Measurements from ENCODE around the gene PSG3. TPM values are rescaled to one million over a fixed set of nuclear protein-coding genes. Genes with fewer than 3 reads are reported as not detected.
"Not testable (repeated sequence)": the region's sequence is repeated elsewhere in the genome, so short reads cannot be mapped to it uniquely, and the experiment has no call there.

Gene PSG3
- total and polyA plus RNA-seq, 4 experiments from 2014 or later: not detected

DNA sequence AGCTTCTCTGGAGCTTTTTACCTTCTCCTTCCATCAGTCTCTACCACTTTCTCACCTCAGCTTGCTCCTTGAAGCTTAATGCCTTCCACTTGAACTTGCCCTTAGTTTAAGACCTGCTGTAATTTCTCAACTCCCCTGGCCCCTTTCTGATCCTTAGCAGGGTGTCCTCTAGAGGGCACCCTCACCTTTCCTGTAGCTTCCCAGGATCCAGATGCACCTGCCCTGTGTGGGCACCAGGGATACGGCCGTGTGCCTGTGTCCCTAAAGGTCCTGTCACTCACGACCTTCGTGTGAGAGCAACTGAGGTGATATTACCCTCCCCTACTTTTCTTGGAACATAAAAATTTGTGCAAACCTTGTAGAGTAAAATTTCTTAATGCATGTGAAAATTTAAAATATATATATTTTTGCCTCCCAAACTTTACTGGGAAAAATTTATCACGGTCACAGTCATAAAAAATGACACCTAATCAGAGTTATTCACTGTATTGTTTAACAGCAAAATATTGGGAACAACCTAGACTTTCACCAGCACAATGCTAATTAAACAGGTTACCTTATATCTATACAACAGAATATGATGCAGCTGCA lies 46.4 kb downstream of the PSG3 start:
- POLR2A ChIA-PET (ENCODE audit: partially characterized antibody): no interaction called here
- Histone ChIP-seq H3K4me1 (ENCODE audit: insufficient read depth, low read length) (no peaks in the 10 kb centered on the region), H3K36me3 (ENCODE audit: insufficient read depth, low read length) (no peaks in the 10 kb centered on the region), H3K27ac (ENCODE audit: low read depth, low read length) (no peak overlapping the region), H3K4me3 (ENCODE audit: low read length in 2 of 2) (no peak overlapping the region), H3K9me3 (ENCODE audit: control insufficient read depth in 1 of 2, low read length in 2 of 2) (no peaks in the 10 kb centered on the region), H3K27me3 (ENCODE audit: insufficient read depth, low read length) (no peaks in the 10 kb centered on the region)
- DNase-seq: no peak
- intact Hi-C loops (cut with micrococcal nuclease): no loop called here
- Mint-ChIP-seq H3K4me3 (no peak overlapping the region), H3K27ac (no peak overlapping the region), H3K9me3 (peaks cover 0 to 6% (median under 1%) of the 10 kb centered on the region in 8 donors), H3K4me1 (no peaks in the 10 kb centered on the region), H3K36me3 (no peaks in the 10 kb centered on the region), H3K27me3 (peaks cover 25 to 29% of the 10 kb centered on the region in 2 donors)
- CTCF ChIA-PET (ENCODE audit: partially characterized antibody): interaction anchor here (1.7 kb wide), 1 partner anchor 10 kb away, joined by 6 read pairs; no protein-coding TSS in a partner anchor

DNA sequence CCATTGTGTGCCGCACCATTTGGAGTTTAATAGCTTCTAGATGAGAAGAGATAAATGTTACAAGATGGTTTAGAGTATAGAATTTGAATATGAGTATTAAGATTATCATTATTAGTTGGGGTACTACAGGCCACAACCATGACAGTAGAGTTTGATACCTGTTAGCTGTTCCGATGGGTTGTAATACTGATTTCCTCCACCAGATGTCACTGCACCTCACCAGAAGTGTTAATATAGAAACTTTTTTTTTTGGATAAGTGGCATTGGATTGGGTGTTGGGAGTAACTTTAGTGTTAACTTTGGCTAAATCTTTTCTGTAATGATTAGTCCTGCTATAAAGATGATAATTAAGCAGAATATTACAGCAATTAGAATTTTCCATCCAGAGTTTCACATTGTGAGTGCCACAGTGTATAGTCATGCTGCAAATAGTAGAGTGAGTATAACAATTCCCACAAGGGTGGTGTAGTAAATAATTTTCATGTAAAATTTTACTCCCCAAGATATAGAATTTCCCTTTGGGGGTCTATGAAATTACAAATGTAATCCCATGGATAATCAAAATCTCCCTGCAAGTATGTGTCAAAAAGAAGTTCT lies 56.3 kb downstream of the PSG3 start:
- H3K36me3 Mint-ChIP-seq: peaks cover 5 to 11% of the 10 kb centered on the region in 2 donors
- H3K36me3 ChIP-seq (ENCODE audit: insufficient read depth, low read length): no peaks in the 10 kb centered on the region
- H3K4me3 Mint-ChIP-seq: no peak overlapping the region
- H3K4me1 Mint-ChIP-seq: no peaks in the 10 kb centered on the region
- peaks cover 0 to 13% of the 10 kb centered on the region in 2 donors for H3K9me3 ChIP-seq (ENCODE audit: control insufficient read depth in 1 of 2, low read length in 2 of 2)
- peaks cover 5 to 9% of the 10 kb centered on the region in 2 donors for H3K27me3 Mint-ChIP-seq
- no peaks in the 10 kb centered on the region for H3K4me1 ChIP-seq (ENCODE audit: insufficient read depth, low read length)
- no peak overlapping the region for H3K27ac Mint-ChIP-seq
- POLR2A ChIA-PET (ENCODE audit: partially characterized antibody): no interaction called here
- H3K27ac ChIP-seq (ENCODE audit: low read depth, low read length): no peak overlapping the region
- H3K9me3 Mint-ChIP-seq: peaks cover 0 to 63% (median 46%) of the 10 kb centered on the region in 8 donors
- CTCF ChIA-PET (ENCODE audit: partially characterized antibody): interaction anchor here (1.2 to 1.9 kb wide), 2 partner anchors 10 to 12 kb away, joined by 3 to 6 read pairs; no protein-coding TSS in a partner anchor
- intact Hi-C loops (cut with micrococcal nuclease): no loop called here
- no peak for DNase-seq
- no peaks in the 10 kb centered on the region for H3K27me3 ChIP-seq (ENCODE audit: insufficient read depth, low read length)
- no peak overlapping the region for H3K4me3 ChIP-seq (ENCODE audit: low read length in 2 of 2)

DNA sequence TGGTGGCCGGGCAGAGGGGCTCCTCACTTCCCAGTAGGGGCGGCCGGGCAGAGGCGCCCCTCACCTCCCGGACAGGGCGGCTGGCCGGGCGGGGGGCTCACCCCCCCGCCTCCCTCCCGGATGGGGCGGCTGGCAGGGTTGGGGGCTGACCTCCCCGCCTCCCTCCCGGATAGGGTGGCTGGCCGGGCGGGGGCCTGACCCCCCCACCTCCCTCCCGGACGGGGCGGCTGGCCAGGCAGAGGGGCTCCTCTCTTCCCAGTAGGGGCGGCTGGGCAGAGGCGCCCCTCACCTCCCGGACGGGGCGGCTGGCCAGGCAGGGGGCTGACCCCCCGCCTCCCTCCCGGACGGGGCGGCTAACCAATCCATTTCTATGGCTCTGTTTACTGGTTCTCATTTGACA lies 64.0 kb downstream of the PSG3 start:
- intact Hi-C loops (cut with micrococcal nuclease); H3K4me1 Mint-ChIP-seq; H3K4me1 ChIP-seq (ENCODE audit: insufficient read depth, low read length); H3K9me3 ChIP-seq (ENCODE audit: control insufficient read depth in 1 of 2, low read length in 2 of 2); H3K36me3 Mint-ChIP-seq; POLR2A ChIA-PET (ENCODE audit: partially characterized antibody); H3K27ac ChIP-seq (ENCODE audit: low read depth, low read length); H3K4me3 Mint-ChIP-seq; H3K27ac Mint-ChIP-seq; H3K27me3 Mint-ChIP-seq; H3K4me3 ChIP-seq (ENCODE audit: low read length in 2 of 2); H3K27me3 ChIP-seq (ENCODE audit: insufficient read depth, low read length); DNase-seq; H3K36me3 ChIP-seq (ENCODE audit: insufficient read depth, low read length): not testable (repeated sequence)
- CTCF ChIA-PET (ENCODE audit: partially characterized antibody): interaction anchor here (0.7 kb wide), 1 partner anchor 35 kb away, joined by 3 read pairs; no protein-coding TSS in a partner anchor
- peaks cover 6 to 41% (median 18%) of the 10 kb centered on the region in 8 donors for H3K9me3 Mint-ChIP-seq

DNA sequence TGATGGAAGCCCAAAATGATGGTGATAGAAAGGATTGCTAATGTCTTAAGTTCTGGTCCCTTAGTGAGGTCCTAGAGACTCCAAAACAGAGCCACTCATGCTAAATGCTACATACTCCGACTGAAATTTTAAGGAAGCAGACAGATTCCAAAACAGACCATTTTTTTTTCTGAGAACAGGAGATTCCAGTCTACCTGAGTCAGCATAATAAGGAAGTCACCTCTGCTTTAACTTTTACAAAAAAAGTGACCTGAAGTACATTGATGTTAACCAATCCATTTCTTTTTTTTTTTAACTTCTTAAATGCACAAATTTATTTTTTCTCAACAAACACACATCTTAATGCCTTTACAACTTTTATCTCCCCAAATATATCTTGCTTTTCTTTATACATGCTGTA lies 65.7 kb downstream of the PSG3 start:
- CTCF ChIA-PET (ENCODE audit: partially characterized antibody); H3K4me1 ChIP-seq (ENCODE audit: insufficient read depth, low read length); H3K27ac ChIP-seq (ENCODE audit: low read depth, low read length); H3K27me3 ChIP-seq (ENCODE audit: insufficient read depth, low read length); POLR2A ChIA-PET (ENCODE audit: partially characterized antibody); H3K36me3 ChIP-seq (ENCODE audit: insufficient read depth, low read length); H3K4me3 ChIP-seq (ENCODE audit: low read length in 2 of 2); H3K9me3 ChIP-seq (ENCODE audit: control insufficient read depth in 1 of 2, low read length in 2 of 2); H3K36me3 Mint-ChIP-seq; DNase-seq; intact Hi-C loops (cut with micrococcal nuclease); H3K4me1 Mint-ChIP-seq; H3K27ac Mint-ChIP-seq; H3K4me3 Mint-ChIP-seq; H3K27me3 Mint-ChIP-seq: not testable (repeated sequence)
- H3K9me3 Mint-ChIP-seq: peaks cover 6 to 34% (median 17%) of the 10 kb centered on the region in 8 donors

Other genes with a start within 250 kb of the PSG3 start
- 1 to 10 TPM; 1.3 to 1.6 TPM for gene CEACAM1, start 212.0 kb downstream of the PSG3 start, total RNA-seq
- 1 to 10 TPM; 1.8 to 5.5 TPM for gene CEACAM1, start 212.0 kb downstream of the PSG3 start, polyA plus RNA-seq
- not detected for gene CEACAM8, start 145.6 kb downstream of the PSG3 start, total RNA-seq
- gene CEACAM8, start 145.6 kb downstream of the PSG3 start, polyA plus RNA-seq: not detected
- not detected for gene PSG8, start 25.2 kb upstream of the PSG3 start, total RNA-seq
- gene PSG8, start 25.2 kb upstream of the PSG3 start, polyA plus RNA-seq: not detected
- not detected for gene PSG1, start 139.2 kb upstream of the PSG3 start, total RNA-seq
- gene PSG1, start 139.2 kb upstream of the PSG3 start, polyA plus RNA-seq: not detected
- not detected for gene PSG6, start 177.4 kb upstream of the PSG3 start, total RNA-seq
- gene PSG6, start 177.4 kb upstream of the PSG3 start, polyA plus RNA-seq: not detected
- gene PSG7, start 196.7 kb upstream of the PSG3 start, total RNA-seq: not detected
- not detected for gene PSG7, start 196.7 kb upstream of the PSG3 start, polyA plus RNA-seq